CD4-positive, alpha-beta T cell treated with Interleukin-15 for 1 hour (primary cell): ENCODE measurements around the gene NEDD9.

Experiments
- DNase-seq: peaks from one replicate; pipeline ENCODE4 v3.0.0-alpha.2; 2020

Gene NEDD9

DNA sequence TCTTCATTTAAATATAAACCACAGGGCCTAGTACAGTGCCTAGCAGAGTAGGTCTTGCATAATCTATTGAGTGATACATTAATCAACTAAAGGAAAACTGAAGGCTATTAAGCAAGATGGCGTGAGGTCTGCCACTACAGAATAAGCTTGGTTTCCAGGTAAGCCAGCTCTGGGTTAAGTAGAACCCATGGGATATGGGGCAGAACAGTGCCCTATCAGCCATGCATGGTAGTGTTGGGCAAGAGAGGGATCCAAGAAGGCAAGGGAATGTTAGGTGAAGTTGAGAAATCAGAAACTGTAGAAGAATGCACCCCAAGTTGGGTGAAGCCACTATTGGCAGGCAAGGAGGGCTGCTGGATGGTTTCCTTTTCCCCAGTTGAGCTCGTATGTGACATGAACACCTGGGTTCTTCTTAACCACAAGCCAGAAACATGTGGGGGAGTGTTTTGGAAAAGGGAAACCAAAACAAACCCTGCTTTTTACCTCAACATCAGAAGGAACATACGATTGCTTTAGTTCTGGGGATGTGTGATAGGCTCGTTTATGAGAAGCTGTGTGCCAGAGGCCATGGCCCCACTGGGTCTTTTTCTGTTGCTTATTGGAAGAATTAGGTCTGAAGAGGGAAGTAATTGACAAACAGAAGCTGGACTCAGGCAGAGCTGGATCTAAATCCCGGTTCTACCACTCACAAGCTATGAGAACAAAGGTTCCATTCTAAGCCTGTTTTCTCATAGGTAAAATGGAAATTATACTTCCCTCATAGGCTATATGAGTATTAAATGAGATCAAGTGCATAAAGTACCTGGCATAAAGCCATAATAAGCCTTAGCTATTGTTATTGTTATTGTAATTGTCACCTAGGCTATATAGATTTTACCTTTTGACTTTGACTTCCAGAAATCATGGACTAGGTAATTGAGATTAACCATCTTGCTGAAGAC is 33.5 kb downstream of the NEDD9 start:
- peak; percentile 21 for DNase-seq

GRCh38 chr6:11197850-11198249 is 34.6 kb downstream of the NEDD9 start:
- DNase-seq = no peak

DNA sequence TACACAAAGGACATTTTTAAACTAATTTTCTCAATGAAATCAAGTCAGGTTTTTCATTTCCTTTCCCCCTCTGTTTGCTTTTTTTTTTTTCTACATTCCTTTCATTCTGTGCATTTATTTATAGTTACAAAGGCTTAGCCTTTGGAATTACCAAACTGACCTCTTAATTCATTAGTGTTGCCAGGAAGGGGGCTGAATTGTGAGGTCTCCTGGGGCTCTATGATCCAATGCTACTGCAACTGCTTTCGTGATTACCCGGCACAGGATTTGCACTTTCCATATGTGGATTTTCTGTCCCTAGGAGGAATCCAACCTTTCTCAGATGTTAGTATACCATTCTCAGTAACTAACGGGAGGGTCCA is 35.3 kb downstream of the NEDD9 start:
- no peak for DNase-seq

GRCh38 chr6:11196511-11197174 is 35.8 kb downstream of the NEDD9 start:
- no peak for DNase-seq

DNA sequence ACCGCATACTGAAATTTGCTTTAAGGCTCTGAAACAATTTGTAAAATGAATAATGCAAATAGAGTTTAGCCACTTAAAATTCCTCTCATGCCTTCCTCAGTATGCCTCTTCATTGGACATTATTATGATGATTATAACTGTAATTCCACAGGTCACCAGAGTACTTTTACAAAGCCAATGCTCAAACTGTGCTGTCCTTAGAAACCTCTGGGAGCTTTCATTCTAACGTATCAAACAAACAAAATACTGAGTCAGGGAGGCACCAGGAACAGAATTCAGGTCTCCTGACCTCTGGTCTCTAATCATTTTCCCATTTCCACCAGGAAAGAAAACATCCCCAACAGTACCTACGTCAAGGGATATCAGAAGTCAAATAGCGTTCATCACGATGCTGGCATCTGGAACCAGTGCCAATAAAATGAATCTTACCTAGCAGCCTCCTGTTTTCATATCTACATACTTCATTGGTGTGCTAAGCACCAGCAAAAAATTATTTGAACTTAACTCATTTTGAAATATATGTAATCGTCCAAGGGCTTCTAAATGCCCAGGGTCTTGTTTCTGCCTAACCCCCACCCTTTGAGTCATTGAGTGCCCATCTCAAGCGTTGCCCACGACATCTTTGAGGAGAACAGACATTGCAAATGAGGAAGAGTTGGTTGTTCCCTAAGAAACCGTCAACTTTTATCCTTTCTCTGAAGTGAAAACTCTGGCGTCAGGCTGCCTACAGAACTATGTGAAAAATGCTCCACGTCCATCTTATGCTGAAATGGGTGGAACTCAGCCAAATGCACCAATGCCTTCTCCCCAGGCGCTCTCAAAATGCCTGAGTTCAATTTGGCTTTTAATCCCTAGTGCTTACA is 37.9 kb downstream of the NEDD9 start:
- DNase-seq = no peak

GRCh38 chr6:11193434-11193833 is 39.0 kb downstream of the NEDD9 start:
- no peak for DNase-seq

- no peak for DNase-seq
Observed at GRCh38 chr6:11192167-11192566, 40.3 kb downstream of the NEDD9 start.

DNA sequence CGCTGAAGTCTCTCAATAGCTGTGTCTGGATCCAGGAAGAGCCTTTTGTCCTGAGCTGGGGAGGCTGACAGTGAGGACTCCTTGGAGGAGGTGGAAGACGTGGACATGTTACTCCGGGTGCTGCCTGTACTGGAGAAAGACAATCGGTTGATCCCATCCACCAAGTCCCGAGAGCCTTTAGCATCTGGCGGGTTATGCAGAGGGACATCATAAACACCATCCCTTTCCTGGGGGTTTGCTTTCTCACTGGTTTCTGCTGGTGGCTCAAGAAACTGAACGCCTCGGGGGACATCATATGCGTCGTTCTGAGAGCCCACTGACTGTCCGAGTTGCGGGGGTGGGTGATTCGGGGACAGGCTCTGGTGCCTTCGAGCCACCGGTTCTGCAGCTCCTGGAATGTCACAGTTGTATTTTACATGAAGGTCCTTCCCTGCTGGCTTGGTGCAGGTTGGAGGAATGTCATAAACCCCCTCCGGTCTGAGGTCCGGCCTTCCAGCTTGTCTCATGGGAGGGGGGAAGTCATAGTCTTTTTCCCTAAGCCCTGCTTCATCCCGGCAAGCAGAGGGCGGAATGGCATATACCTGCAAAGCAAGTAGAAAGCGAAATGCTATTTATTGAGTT is 41.7 kb downstream of the NEDD9 start:
- no peak for DNase-seq

GRCh38 chr6:11189865-11190624 is 42.4 kb downstream of the NEDD9 start:
- DNase-seq = no peak

DNA sequence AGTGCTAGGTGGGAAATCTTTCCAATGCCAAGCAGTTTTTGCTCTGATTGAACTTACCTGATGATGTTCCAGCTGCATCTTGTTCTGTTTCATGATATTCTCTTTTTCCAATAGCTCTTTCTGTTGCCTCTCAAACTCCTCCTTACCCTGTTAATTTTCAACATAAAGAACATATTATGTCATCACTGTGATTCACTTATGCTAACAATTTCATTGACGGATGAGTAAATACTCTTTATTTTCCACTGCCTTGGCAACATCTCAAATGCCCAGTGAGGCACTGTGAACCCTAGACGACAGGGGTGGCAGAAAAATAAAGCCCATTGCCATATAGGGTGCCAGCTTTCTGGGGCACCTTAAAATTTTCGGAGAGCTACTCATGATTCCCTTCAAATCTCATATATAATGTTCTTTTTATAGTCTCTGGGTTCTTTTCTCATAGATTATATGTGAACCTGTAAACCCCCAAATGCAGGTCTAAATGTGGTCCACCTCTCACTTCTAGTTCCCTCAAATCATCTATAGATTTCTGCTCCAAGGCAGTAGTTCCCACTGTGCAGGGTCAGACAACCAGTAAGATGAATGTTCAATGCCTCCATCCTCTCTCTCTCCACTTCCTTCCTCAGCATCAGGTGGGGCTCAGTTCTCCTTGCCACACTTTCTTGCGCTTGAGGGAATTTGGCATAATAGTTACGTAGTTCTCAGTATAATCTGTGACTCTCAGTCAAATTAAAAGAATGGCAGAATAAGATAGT is 44.1 kb downstream of the NEDD9 start:
- DNase-seq = no peak

DNA sequence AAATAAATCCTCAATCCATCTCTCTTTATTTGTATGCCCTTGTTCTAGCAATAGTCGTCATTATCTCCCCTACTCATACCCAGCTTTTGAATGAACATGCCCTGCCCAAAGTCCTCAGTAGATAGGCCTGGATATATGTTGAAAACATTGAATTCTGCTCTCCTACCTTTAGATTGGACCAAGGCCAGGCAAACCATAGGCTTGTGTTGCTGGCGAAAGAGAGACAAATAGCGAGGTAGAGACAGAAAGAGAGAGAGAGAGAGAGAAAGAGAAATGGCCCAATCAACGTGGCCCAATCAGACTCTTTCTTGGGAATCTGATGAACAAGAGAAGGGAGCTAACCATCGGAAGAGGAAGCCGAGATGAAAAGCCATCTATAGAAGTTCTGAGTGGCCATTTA is 45.2 kb downstream of the NEDD9 start:
- DNase-seq = no peak

GRCh38 chr6:11185204-11185842 is 47.1 kb downstream of the NEDD9 start:
- DNase-seq = no peak

GRCh38 chr6:11183761-11184362 is 48.6 kb downstream of the NEDD9 start:
- DNase-seq = no peak

GRCh38 chr6:11181478-11182136 is 50.9 kb downstream of the NEDD9 start:
- no peak for DNase-seq

DNA sequence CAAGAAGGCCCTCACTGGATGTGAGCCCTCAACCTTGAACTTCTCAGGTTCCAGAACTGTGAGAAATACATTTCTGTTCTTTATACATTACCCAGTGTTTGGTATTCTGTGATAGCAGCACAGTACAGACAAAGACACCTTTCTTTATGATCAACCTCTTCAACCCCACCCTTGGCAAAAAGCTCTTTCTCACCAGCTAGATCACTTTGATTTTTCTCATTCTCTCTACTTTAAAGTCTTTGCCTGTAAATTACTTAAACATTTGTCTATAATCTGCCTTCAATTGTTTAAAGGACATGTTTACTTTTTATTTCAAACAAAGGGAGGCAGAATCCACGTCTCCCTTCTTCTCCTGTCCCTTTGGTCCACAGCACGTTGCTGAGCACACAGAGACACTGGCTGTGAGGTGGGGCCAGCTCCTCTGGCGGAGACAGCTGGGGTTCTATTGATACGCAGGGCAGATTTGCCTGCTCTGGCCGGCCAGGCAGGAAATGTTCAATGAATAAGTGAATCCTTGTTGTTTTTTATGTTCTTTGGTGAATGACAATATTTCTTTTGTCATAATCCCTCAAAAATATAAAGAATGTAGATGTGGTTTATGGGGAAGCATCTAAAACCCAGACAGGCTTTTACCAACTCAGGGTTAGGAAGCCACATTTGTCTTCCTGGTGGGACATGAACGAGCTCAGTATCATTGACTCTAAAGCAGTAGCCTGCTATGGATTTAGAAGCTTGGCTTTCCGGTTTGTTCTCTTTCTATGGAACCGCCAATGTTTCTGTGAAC is 52.9 kb downstream of the NEDD9 start:
- no peak for DNase-seq

DNA sequence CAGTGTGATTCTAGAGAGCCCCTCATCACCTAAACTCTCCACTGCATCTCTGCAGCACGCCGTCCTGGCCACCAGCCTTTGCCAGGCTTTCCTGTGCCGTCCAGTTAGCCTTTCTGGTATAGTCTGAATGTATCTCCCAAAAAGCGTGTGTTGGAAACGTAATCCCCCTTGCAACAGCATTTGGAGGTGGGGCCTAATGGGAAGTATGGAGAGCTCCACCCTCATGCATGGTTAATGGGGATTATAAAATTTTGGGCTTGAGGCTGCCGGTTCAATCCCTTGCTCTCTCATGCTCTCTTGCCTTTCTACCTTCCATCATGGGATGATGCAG is 53.4 kb downstream of the NEDD9 start:
- no peak for DNase-seq

GRCh38 chr6:11177271-11177670 is 55.2 kb downstream of the NEDD9 start:
- DNase-seq = no peak

- DNase-seq = no peak
Observed at GRCh38 chr6:11174242-11174611, 58.2 kb downstream of the NEDD9 start.
